Stomach (tissue), 9 donors: Measurements from ENCODE around the gene TINAGL1. TPM values are rescaled to one million over a fixed set of nuclear protein-coding genes. Genes with fewer than 3 reads are reported as not detected.
A peak's percentile ranks its signal among the peaks of the same experiment; 100 is the strongest.

Source experiments
- DNase-seq, 2 donors: peaks; one replicate each; pipeline versions ENCODE4 v3.0.0 to v3.0.0-alpha.2; 2013 to 2019
- H3K27ac ChIP-seq, 5 donors: fragments of 200-600 bp in 4 of 5; sonication (generic) in 4 of 5; one replicate each; pipeline ENCODE4 v1.5.1; 2013 to 2019; ENCODE audit warnings: mild to moderate bottlenecking in 1 of 5, moderate library complexity in 1 of 5
- H3K27me3 ChIP-seq, 3 donors: fragments of 200-600 bp; sonication (generic); one replicate each; pipeline ENCODE4 v1.5.1; 2017 to 2019; ENCODE audit warnings: mixed run types in 1 of 3
- H3K36me3 ChIP-seq, 4 donors: fragments of 200-600 bp; sonication (generic); 1 replicate in 3 of 4; 2 replicates in 1 of 4; pipeline ENCODE4 v1.5.1; 2016 to 2019
- H3K4me1 ChIP-seq, 4 donors: fragments of 200-600 bp; sonication (generic); one replicate each; pipeline ENCODE4 v1.5.1; 2016 to 2019
- H3K4me3 ChIP-seq, 4 donors: fragments of 200-600 bp; sonication (generic) in 3 of 4; one replicate each; pipeline ENCODE4 v1.5.1; 2016 to 2019; ENCODE audit warnings: mild to moderate bottlenecking in 1 of 4
- H3K9me3 ChIP-seq, 4 donors: fragments of 200-600 bp; sonication (generic); one replicate each; pipeline ENCODE4 v1.5.1; 2016 to 2019
- CTCF ChIP-seq, 7 experiments: fragments of 450-650 bp in 4 of 7; fragments of 200-600 bp in 3 of 7; sonication (generic) in 3 of 7; IDR thresholded peaks; one replicate each; pipeline ENCODE4 v1.5.1; 2016 to 2019; ENCODE audit warnings: antibody characterized with exemption in 7 of 7, control low read depth in 2 of 7, mild to moderate bottlenecking in 1 of 7
- EP300 ChIP-seq: sonication (generic); formaldehyde crosslinking; IDR thresholded peaks from one replicate; pipeline ENCODE4 v1.6.1; 2017; ENCODE audit warnings: antibody characterized with exemption
- POLR2A ChIP-seq, 4 donors: fragments of 450-650 bp; IDR thresholded peaks; one replicate each; pipeline ENCODE4 v1.6.1; 2016; ENCODE audit warnings: antibody characterized with exemption in 4 of 4, control low read depth in 2 of 4, mild to moderate bottlenecking in 1 of 4, moderate library complexity in 1 of 4
- POLR2AphosphoS5 ChIP-seq, 3 donors: sonication (generic); formaldehyde crosslinking; IDR thresholded peaks; one replicate each; pipeline ENCODE4 v1.6.1; 2016; ENCODE audit warnings: antibody characterized with exemption in 3 of 3
- WGBS, 5 donors: extraction: QIAGEN DNeasy Blood & Tissue Kit in 3 of 5; methylation state at CpG; one replicate each; pipeline versions ENCODE4 v1.1.5 to v1.1.7; 2013 to 2018; 5-methylcytosine and 5-hydroxymethylcytosine counted together
- intact Hi-C: fragments of 100-400 bp; cut with DNase I; formaldehyde crosslinking; loops from one replicate; pipeline ENCODE4 v1.15.1; 2023; ENCODE audit warnings: low total_unique reads
- polyA plus RNA-seq, 3 donors: library from polyadenylated mRNA; stranded (reverse); fragments of 200-250 nt; gene quantifications; one replicate each; pipeline ENCODE4 v1.2.3, GENCODE V29; 2013
- total RNA-seq, 5 donors: library from RNA; depleted of rRNA; stranded (reverse); fragments of >200 nt; gene quantifications; one replicate each; pipeline versions ENCODE4 v1.1.0 to v1.2.3, GENCODE V29; 2014 to 2016
- donor health status: healthy with polysubstance abuse.
- donor health status: Bipolar disorder and iron deficiency.
- donor health status: healthy.

The TINAGL1 gene
- total and polyA plus RNA-seq, 8 donors: 17.9 to 691 (median 124) TPM

- Histone ChIP-seq H3K36me3 (no peaks in the 10 kb centered on the region), H3K4me3 (no peak overlapping the region), H3K4me1 (peaks cover 13 to 20% (median 16%) of the 10 kb centered on the region in 4 donors), H3K27ac (no peak overlapping the region), H3K9me3 (peaks cover 0 to 13% (median 12%) of the 10 kb centered on the region in 4 donors), H3K27me3 (peaks cover 0 to 19% (median 0%) of the 10 kb centered on the region in 3 donors)
- intact Hi-C loops: loop anchor here (5.0 kb wide), 1 partner anchor 154 kb away; no protein-coding TSS in a partner anchor
- TF ChIP-seq CTCF (IDR thresholded peaks at IDR 0.05) (no peak), POLR2A (IDR thresholded peaks at IDR 0.05) (no peak), POLR2AphosphoS5 (IDR thresholded peaks at IDR 0.05) (no peak), EP300 (no peak)
- 79 to 92% (median 89%) methylated on average over 4 of the region's 4 CpGs for WGBS, 5 donors
- DNase-seq: no peak
Observed at GRCh38 chr1:31545927-31546540, 30.3 kb upstream of the TINAGL1 start.

- Histone ChIP-seq H3K36me3 (no peaks in the 10 kb centered on the region), H3K9me3 (no peaks in the 10 kb centered on the region), H3K4me3 (no peak overlapping the region), H3K4me1 (peaks cover 13 to 20% (median 16%) of the 10 kb centered on the region in 4 donors), H3K27me3 (peaks cover 0 to 23% (median 0%) of the 10 kb centered on the region in 3 donors), H3K27ac (no peak overlapping the region)
- DNase-seq: peak in 1 of 2 donors; percentile 64
- intact Hi-C loops: loop anchor here (5.0 kb wide), 1 partner anchor 156 kb away; no protein-coding TSS in a partner anchor
- TF ChIP-seq EP300 (no peak), POLR2AphosphoS5 (IDR thresholded peaks at IDR 0.05) (no peak), CTCF (IDR thresholded peaks at IDR 0.05) (no peak), POLR2A (IDR thresholded peaks at IDR 0.05) (no peak)
- WGBS, 5 donors: 32 to 39% (median 35%) methylated on average over 12 of the region's 12 CpGs
Observed at GRCh38 chr1:31548534-31548906, 27.8 kb upstream of the TINAGL1 start.

DNA sequence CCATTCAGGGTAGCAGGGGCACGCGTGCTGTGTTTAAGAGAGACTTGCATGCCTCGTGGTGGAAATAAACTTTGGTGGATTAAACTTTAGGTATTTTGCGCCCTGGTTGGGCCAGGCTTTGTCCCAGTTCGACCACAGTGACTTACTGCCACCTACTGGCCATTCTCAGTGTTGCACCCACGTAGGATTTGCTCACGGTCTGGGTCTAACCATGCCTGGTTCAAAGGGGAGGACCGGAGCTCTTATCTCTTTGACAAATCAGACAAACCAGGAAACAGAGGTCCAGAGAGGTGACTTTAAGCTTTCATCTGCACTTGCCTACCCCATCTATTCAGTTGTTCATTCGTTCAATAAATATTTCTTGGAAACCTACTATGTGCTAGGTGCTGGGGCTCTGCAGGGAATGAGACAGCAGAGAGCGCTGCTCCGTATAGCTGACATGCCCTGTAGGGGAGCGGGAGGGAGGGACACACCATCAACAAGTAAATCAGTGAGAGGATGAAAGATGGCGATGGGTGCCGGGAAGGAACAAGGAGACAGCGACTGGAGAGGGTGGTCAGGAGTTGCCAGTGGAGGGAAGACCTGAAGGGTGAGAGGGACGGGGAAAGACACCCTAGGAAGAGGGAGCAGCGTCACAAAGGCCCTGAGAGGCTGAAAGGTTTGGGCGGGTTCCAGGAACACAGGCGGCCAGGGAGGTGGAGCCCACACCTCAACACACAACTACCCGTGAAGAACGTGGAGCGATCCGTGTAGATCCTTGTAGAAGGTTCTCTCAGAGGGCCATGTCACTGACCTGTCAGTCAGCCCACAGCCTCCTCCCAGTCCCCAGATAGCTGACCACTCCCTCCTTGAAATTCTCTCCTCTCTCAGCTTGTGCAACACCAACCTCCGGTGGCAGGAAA lies 27.2 kb upstream of the TINAGL1 start:
- Histone ChIP-seq H3K9me3 (no peaks in the 10 kb centered on the region), H3K27ac (peak overlapping the region in 3 of 5 donors; percentile 2 to 21 (median 2)), H3K27me3 (peaks cover 0 to 23% (median 0%) of the 10 kb centered on the region in 3 donors), H3K4me1 (peaks cover 13 to 20% (median 16%) of the 10 kb centered on the region in 4 donors), H3K4me3 (peak overlapping the region in 3 of 4 donors; percentile 4 to 20 (median 10)), H3K36me3 (no peaks in the 10 kb centered on the region)
- intact Hi-C loops: loop anchor here (5.0 kb wide), 1 partner anchor 157 kb away; no protein-coding TSS in a partner anchor
- peak; percentile 95 to 96 for DNase-seq
- WGBS, 5 donors: 1 to 4% (median 2%) methylated on average over 24 of the region's 24 CpGs
- no peak for TF ChIP-seq EP300
- TF ChIP-seq POLR2AphosphoS5 (IDR thresholded peaks at IDR 0.05): peak in 1 of 3 donors; percentile 60
- no peak for TF ChIP-seq POLR2A (IDR thresholded peaks at IDR 0.05)
- peak in 6 of 7 experiments; percentile 47 to 96 (median 94) for TF ChIP-seq CTCF (IDR thresholded peaks at IDR 0.05)
